ENCODE measurements around the gene TRIM66.

The TRIM66 gene

DNA sequence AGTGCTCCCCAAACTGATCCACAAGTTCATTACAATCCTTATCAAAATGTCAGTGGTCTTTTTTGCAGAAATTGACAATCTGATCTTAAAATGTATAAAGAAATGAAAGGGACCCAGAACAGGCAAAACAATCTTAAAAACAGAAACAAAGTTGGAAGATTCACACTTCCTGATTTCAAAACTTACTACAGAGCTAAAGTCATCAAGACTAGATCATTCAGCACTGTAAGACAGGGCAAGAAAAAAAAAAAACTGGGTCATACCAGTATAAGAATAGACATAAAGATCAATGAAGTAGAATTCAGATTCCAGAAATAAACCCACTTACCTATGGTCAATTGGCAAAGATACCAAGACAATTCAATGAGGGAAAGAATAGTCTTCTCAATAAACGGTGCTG is 84.0 kb downstream of the TRIM66 start:
- TF ChIP-seq, protein P1, sequence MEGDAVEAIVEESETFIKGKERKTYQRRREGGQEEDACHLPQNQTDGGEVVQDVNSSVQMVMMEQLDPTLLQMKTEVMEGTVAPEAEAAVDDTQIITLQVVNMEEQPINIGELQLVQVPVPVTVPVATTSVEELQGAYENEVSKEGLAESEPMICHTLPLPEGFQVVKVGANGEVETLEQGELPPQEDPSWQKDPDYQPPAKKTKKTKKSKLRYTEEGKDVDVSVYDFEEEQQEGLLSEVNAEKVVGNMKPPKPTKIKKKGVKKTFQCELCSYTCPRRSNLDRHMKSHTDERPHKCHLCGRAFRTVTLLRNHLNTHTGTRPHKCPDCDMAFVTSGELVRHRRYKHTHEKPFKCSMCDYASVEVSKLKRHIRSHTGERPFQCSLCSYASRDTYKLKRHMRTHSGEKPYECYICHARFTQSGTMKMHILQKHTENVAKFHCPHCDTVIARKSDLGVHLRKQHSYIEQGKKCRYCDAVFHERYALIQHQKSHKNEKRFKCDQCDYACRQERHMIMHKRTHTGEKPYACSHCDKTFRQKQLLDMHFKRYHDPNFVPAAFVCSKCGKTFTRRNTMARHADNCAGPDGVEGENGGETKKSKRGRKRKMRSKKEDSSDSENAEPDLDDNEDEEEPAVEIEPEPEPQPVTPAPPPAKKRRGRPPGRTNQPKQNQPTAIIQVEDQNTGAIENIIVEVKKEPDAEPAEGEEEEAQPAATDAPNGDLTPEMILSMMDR (IDR thresholded peaks at IDR 0.05), result no peak
- TF ChIP-seq ZFX (IDR thresholded peaks at IDR 0.05; ENCODE audit: borderline replicate concordance), result no peak
- H3K27ac ChIP-seq, result no peak overlapping the region

DNA sequence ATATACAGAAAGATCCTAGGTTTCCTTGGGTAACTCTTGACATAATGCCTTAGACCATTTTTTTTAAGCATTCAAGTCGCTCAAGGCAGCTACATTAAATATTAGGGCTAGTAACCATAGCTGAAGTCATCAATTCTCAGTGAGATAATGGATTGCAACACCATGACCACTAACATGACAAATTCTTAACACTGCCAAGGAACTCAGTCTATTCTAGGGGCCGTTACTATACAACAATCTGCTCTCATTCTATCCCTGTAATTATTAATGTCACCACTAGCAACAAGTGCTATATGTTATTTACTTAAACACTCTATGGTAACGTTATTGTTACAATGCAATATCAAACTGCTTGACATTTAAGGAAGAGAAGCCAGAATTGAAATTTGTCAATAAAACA is 85.3 kb downstream of the TRIM66 start:
- no peak overlapping the region for H3K27ac ChIP-seq
- TF ChIP-seq ZFX (IDR thresholded peaks at IDR 0.05; ENCODE audit: borderline replicate concordance), result no peak
- TF ChIP-seq, protein P1 (IDR thresholded peaks at IDR 0.05), result no peak

DNA sequence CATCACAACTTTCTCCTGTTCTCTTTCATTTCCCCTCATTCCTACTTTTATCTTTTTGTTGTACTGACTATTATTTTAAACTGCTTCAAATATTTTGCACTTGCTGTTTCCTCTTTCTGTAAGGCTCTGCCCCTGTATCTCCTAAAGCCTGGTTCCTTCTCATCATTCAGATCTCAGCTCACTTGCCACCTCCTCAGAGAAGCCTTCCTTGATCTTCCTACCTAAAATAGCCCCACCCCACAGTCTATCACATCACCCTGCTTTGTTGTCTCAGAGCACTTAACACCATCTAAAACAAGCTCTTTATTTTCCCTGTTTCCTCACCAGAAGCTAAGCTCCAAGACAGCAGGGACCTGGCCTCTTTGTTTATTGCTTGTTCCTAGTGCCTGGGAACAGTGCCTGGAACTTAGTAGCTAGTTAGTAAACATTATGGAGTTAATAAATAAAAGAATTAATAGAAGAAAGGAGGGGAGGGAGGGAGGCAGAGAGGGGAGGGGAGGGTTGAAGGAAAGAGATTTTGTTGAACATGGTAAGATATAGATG is 85.9 kb downstream of the TRIM66 start:
- no peak overlapping the region for H3K27ac ChIP-seq
- TF ChIP-seq, protein P1 (IDR thresholded peaks at IDR 0.05), result no peak
- TF ChIP-seq ZFX (IDR thresholded peaks at IDR 0.05; ENCODE audit: borderline replicate concordance), result no peak

DNA sequence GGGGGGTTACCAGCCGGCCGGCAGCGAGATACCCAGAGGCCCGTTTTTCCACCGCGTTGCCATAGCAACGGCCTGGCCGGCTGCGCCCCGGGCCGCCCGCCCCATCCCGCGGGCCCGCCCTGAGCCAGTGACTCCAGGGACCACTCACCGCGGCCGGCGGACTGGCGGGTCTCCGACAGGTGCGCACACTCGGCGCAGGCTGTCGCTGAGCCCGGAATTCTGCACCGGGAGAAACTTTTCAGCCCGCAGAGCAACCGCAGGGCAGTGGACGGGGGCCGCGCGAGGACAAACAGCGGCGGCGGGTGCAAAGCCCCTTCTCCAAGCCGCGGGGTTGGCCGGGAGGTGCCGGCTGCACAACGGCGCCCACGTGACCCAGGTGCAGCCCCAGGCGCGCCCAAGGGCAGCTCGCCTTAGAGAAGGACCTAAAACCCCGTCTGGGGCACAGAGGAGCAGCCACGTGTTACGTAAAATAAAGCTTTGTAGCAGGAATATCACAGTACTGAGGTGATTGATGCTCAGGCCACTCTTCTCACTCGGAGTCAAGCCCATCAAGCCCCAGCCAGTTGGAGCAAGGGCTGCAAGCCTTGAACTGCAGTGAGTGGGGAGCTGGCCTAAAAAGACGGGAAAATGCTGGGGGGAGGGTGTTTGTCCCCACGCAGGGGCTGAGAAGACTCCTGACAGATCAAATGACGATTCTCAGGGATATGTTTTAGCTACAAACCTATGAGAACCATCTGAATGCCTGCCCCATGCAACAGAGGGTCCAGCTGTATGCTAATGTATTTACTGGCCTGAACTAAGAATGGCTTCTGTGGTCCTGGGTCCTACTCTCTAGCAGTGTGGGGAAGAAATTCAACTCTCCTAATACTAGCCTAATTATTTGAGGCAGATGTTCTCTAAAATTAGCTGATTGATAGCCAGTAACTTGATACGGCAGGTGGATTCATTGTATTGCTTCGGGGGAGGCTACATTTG is 88.2 kb downstream of the TRIM66 start, which contains the start of gene STK33:
TSS of gene STK33 (minus strand) at position 294 of the 975 bp plus-strand sequence. CDS start 119,323 bp downstream, outside the sequence.
- H3K27ac ChIP-seq, result no peak within 1 kb of the TSS
- no peak for TF ChIP-seq ZFX (IDR thresholded peaks at IDR 0.05; ENCODE audit: borderline replicate concordance)
- TF ChIP-seq, protein P1 (IDR thresholded peaks at IDR 0.05), result no peak

DNA sequence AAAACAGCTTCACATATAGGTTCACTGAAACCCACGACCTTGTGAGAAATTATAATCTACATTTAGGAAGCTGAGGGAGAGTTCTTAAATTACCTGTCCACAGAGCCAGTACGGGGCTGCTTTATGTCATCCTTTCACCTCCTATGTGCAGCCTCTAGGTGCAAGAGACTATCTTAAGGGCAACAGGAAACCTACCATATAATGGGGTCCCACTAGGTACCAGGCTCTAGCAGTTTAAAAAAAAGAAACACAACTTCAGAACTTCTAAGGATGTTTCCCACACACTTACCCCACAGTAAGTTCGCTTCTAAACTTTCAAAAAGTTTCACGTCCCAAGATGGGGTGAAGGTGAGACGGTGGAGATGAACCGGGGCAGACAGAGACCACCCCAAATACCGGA is 89.0 kb downstream of the TRIM66 start:
- no peak overlapping the region for H3K27ac ChIP-seq
- no peak for TF ChIP-seq ZFX (IDR thresholded peaks at IDR 0.05; ENCODE audit: borderline replicate concordance)
- TF ChIP-seq, protein P1 (IDR thresholded peaks at IDR 0.05), result no peak

DNA sequence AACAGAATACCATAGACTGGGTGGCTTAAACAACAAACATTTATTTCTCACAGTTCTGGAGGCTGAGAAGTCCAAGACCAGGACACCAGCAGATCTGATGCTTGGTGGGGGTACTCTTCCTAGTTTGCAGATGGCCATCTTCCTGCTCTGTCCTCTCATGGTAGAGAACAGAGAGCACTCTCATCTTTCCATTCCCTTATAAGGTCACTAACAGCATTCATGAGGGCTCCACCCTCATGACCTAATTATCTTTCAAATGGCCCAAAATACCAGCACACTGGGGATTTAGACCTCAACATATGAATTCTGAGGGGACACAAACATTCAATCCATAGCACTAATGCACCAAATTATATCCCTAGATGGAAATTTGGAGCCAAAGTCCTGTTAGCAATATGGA is 94.5 kb downstream of the TRIM66 start:
- H3K27ac ChIP-seq, result no peak overlapping the region
- TF ChIP-seq, protein P1 (IDR thresholded peaks at IDR 0.05), result no peak
- TF ChIP-seq ZFX (IDR thresholded peaks at IDR 0.05; ENCODE audit: borderline replicate concordance), result no peak

DNA sequence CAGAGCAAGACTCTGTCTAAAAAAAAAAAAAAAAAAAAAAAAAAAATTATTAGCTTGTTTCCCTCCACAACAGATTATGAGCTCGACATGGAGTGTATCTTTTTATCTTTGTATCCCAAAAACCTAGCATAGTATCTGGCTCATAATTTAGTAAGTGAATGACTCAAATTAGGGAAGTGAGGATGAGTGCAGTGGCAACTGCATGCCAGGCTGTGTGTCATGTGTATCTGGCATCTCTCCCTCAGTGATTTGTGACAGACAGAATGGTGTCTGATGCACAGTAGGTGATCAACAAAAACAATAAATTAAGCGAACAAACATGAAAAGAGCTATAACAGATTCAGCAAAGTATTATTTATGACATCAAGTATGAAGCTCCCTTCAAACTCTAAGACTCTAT is 95.7 kb downstream of the TRIM66 start:
- H3K27ac ChIP-seq, result no peak overlapping the region
- TF ChIP-seq ZFX (IDR thresholded peaks at IDR 0.05; ENCODE audit: borderline replicate concordance), result no peak
- TF ChIP-seq, protein P1 (IDR thresholded peaks at IDR 0.05), result no peak

Measured in 22Rv1 (cell line).